Measurements from ENCODE around the gene ARGLU1.

The ARGLU1 gene

DNA sequence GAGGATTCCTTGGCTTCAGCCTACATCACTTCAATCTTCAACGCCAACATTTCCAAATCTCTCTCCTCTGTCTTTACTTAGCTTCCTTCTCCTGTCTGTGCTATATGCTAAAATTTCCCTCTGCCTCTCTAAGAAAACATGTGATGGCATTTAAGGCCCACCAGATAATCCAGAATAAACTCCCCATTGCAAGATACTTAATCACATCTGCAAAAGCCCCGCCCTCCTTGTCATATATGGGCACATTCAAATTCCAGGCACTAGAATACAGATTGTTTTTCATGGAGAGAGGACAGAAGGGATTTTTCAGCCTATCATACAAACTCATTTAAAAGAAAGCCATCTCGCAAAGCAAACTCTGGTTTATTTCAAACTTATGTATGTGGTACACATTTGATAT is 16.2 kb downstream of the ARGLU1 start:
- DNase-seq (ENCODE audit: low read depth): no peak
- H3K4me3 ChIP-seq (ENCODE audit: low read depth, low read length): no peak overlapping the region

- no peak overlapping the region for H3K4me3 ChIP-seq (ENCODE audit: low read depth, low read length)
- DNase-seq (ENCODE audit: low read depth): no peak
These were observed 16.6 kb downstream of the ARGLU1 start for GRCh38 chr13:106551350-106551749.

- no peak for DNase-seq (ENCODE audit: low read depth)
- H3K4me3 ChIP-seq (ENCODE audit: low read depth, low read length): no peak overlapping the region
These were observed 17.3 kb downstream of the ARGLU1 start for GRCh38 chr13:106550570-106551135.

- H3K4me3 ChIP-seq (ENCODE audit: low read depth, low read length): no peak overlapping the region
- no peak for DNase-seq (ENCODE audit: low read depth)
These were observed 19.8 kb downstream of the ARGLU1 start for GRCh38 chr13:106548064-106548696.

DNA sequence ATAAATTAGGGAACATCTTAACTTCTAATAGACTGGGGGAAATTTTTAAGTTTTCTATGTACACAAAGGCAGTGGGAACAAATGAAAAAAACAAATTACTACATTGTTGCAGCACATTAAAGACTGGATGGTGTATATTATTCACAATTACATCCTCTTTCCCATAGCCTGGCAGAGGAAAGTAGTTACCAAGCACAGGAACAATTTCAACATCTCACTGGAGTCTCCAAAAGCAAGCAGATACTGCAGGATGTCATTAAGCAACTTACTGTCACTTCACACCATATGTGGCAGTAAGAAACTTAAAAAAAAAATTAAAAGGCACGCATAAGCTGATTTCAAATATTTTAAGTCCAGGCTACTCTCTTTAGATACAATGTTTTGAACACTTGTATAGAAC is 26.1 kb downstream of the ARGLU1 start:
- H3K4me3 ChIP-seq (ENCODE audit: low read depth, low read length): no peak overlapping the region
- no peak for DNase-seq (ENCODE audit: low read depth)

DNA sequence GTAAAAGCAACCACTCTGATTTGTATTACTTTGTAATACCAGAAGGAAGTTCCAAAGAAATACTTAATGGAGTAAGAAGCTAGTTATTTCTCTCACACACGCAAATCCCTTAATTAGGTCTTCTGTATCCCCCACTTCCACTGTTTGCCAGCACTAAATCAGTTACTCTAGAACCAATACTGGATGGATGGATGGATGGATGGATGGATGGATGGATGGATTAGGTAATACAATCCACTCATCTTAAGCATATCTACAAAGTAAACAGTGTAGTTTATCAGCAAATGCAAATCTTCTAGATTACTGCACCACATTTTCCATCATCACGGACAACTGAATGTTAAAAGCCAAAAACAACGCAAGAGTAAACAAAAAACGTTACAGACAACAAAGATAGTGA is 27.3 kb downstream of the ARGLU1 start:
- no peak for DNase-seq (ENCODE audit: low read depth)

DNA sequence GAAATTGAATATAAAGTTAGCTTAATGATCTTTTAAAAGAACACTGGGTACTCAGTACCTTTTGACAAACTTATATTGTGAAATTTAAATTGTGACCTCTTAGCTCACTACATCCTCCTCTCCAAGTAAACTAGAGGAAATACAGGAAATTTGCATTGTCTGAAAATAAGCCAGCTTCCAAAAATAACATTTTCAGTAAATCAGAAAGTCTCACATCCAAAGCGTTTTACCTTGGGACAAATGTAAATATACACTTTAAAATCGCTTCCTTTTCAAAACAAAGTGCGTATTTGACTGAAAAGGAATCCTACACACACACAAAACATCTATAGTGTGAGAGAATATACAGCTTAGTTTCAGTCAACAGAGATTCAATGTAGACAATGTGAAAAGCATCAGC is 30.4 kb downstream of the ARGLU1 start:
- DNase-seq (ENCODE audit: low read depth): no peak
- H3K4me3 ChIP-seq (ENCODE audit: low read depth, low read length): no peak overlapping the region

More for the DNA sequence above, 27.3 kb downstream of the ARGLU1 start:
- no peak overlapping the region for H3K4me3 ChIP-seq (ENCODE audit: low read depth, low read length)

DNA sequence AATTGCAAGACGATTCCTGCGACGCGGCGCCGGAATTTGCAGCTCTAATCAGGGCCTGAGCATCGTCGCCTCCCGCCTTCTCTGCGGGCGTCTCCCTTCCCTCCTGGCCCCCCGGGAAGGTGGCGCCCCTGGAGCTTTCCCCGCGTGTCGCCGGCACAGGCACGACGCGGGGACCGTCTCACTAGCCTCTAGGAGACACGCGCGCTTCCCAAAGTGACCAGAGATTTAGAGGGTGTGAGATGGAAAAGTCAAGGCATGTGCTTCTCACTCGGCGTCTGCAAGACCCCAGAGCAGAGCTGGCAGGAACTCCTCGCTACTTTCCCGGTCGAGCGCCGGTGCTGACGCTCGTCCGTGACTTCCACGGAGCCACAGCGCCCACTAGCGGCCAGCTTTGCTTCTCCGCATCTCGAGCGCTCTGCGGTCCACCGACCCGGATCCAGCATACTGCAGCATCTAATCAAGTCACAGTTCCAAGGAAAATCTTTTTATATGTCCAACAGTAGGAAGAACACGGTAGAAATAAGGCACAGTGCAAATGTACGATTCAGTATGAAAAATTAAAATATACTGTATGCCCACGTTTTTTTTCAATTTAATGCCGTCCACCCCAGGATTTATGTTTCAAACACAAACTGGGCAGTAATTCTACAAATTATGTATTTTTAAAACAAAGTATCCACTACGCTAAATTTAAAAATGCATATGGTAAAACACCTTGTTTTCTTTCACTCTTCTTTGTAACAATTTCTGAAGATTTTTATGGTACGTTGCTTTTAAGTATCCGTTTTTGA is 31.5 kb downstream of the ARGLU1 start:
- H3K4me3 ChIP-seq (ENCODE audit: low read depth, low read length): peak overlapping the region; percentile 73
- DNase-seq (ENCODE audit: low read depth): peak; percentile 60

- H3K4me3 ChIP-seq (ENCODE audit: low read depth, low read length): peak within 1 kb of the TSS; percentile 73
- DNase-seq (ENCODE audit: low read depth): peak; percentile 79
These were observed 32.2 kb downstream of the ARGLU1 start, which contains the start of gene EFNB2 for GRCh38 chr13:106535552-106536243. EFNB2 (minus strand) TSS chr13:106535662; CDS start chr13:106534964, 698 bp downstream.

DNA sequence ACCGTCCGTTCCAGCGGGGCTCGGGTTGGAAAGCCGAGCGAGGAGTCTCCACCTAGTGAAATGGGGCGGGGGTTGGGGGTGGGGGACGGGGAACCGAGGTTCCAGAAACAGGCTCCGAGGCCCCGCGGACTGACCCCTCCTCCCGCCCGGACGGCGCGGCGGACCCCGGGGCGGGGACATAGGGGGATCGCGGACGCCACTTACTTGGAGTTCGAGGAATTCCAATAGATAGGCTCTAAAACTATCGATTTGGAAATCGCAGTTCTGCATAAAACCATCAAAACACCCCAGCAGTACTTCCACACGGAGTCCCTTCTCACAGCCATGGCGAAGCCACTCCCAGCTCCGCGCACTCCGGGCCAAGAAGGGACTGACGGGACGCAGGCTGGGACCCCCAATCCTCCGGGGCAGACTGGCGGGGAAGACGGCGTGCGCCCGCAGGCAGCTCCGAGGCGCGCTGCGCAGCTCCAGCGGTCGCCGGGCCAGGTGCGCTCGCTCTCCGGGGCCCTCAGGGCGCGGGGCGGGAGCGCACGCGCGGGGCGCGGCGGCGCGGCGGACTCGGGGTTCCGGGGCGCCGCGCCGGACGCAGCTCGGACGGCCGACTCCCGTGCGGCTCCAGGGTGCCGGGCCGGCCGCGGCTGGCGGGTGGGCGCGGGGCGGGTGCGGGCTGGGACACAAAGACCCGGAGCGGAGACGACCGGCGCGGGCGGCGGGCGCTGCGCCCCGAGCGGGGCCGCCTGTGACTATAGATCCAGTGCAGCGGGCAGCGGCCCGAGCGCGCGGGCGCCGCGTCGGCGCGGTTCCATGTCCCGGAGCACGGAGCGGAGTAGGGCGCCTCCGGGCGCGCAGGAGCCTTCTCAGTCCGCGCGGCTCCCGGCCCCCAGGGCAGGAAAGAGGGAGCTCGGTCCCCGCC is 33.0 kb downstream of the ARGLU1 start:
- H3K4me3 ChIP-seq (ENCODE audit: low read depth, low read length): peak overlapping the region; percentile 73
- no peak for DNase-seq (ENCODE audit: low read depth)

DNA sequence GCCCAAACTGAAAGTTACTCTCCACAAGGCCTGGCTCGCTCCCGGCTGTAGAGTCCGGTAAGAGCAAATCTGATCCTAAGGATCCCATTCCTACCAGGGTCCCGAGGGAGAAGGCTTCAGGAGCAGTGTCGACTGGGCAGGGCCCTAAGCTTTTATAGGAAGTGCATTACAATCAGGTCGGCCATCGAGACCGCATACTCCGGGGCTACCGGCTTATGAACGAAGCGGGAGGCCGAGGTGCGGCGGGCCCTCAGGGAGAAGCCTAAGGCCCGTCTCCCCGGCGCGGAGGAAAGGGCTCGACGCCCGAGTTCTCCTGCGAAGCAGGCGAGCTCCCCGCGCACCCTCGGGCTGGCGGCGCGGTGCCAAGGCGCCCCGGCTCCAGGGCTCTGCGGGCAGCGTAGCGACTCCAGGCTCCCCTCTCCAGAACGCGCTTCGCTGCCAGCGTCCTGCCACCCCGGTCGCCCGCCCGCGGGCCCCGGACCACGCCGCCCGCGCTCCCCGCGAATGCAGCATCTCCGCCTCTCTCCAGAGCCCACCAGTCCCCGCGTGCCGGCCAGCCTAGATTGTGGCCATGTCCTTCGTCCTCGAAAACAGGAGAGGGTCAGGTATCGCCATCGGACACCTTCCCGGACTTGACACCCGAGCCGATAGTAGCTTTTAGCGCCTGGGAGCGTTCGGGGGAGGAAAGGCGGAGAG is 33.8 kb downstream of the ARGLU1 start:
- H3K4me3 ChIP-seq (ENCODE audit: low read depth, low read length): peak overlapping the region; percentile 73
- DNase-seq (ENCODE audit: low read depth): no peak

GRCh38 chr13:106533101-106533942 is 34.6 kb downstream of the ARGLU1 start:
- H3K4me3 ChIP-seq (ENCODE audit: low read depth, low read length): peak overlapping the region; percentile 73
- no peak for DNase-seq (ENCODE audit: low read depth)

DNA sequence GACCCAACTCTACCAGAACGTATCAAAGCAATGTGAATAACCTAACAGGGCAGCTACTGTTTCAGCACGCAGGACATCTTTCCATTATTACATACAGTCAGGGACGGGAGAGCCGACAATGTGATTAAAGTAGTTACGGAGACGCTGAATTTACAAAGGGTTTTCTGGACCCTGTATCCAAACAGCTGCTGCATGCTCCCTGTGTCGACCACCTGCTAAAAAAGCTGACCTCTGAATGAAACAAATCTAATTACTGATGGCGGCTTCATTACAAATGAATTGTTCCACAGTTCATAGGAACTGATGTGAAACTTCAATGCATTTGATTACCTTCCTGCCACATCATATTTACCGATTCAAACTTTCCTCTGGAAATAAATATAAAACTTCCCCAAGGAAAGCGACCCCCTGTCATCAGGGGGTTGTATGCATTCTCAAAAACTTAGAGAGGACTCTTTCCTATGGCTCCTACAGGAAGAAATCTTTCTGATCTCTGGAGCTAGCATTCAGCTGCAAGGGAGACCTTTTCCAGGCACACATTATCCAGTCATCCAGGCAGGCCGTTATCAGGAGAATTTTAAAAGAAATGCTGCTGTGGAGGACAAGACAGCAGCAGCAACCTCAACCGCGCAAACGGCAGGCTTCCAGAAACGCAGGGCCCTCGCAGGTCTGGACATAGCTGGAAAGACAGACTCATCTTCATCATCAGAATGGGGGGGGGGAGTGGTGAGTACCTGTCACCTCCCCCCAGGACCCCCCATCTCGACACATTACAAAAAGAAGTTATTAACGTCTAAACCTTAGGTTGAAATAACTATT is 35.6 kb downstream of the ARGLU1 start:
- peak overlapping the region; percentile 73 for H3K4me3 ChIP-seq (ENCODE audit: low read depth, low read length)
- no peak for DNase-seq (ENCODE audit: low read depth)

DNA sequence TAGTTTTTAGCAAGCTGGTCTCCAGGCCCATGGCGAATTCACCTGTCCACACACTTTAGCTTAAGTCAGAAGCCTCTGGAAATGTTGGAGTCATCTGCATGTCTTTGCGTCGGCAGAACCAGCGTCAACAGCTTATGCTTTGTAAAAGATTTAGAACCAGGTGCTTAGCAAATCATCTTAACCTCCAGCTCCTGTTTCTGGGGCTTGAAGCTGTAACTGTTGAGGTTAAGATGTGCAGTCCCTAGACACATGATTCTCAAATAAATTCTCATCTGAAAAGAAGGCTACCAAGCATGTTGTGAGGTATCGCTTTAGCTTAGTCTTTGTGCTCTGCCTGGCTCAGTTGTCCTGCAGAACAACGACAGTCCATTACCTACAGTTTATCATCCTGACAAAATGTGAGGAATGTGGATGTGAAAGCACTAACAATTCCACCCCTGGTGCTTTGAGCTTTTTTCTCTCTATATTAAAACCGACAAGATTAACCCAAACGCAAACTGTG is 36.9 kb downstream of the ARGLU1 start:
- DNase-seq (ENCODE audit: low read depth): no peak
- peak overlapping the region; percentile 73 for H3K4me3 ChIP-seq (ENCODE audit: low read depth, low read length)

DNA sequence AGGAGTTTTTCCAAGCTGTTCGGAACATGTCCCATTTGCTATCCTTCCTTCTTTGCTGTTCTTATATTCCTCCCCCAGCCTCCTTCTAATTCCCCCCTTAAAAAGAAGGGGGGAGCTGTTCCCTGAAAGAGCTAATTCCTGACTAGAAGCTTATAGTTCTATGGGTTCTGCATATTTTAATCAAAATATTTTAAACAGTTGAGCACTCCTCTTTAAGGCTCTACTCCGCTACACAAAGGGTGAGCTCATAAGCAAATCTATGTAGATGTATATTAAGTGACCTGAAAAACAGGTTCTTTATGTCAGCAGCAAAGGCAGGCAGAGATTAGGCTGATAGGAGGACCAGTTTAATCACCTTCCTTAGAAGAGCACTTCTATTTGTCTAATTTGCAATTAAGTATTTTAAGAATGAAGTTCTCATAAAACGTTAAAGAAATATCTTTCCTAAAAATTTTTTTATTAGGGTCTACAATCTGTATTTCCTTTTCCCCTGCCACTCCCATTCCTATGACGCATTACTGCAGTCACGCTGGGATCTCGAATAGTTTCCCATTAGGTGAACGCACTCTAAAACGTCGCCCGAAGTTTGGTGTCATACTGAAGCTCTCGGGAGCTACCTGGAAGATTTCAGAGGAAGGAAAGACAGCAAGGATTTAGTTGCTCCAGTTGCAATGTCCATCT is 37.6 kb downstream of the ARGLU1 start:
- peak overlapping the region; percentile 73 for H3K4me3 ChIP-seq (ENCODE audit: low read depth, low read length)
- DNase-seq (ENCODE audit: low read depth): no peak

All from skeletal muscle cell (primary cell).